Epithelial cell of esophagus (primary cell): Measurements from ENCODE around the gene AKAIN1.

Source experiments
- DNase-seq: peaks from one replicate; pipeline ENCODE4 v3.0.0; 2010; ENCODE audit warnings: low read depth
- H3K4me3 ChIP-seq: 2 replicates; pipeline ENCODE4 v1.5.1; 2011; ENCODE audit warnings: mild to moderate bottlenecking, low read length, control low read depth
- CTCF ChIP-seq: IDR thresholded peaks from 2 replicates; pipeline ENCODE4 v1.5.1; 2011; ENCODE audit warnings: low read depth, mild to moderate bottlenecking, low read length, control low read depth, inconsistent platforms; ENCODE audit not compliant: insufficient read depth; ENCODE audit errors: missing control alignments

The AKAIN1 gene

GRCh38 chr18:5180254-5180653 is 16.8 kb downstream of the AKAIN1 start:
- no peak overlapping the region for H3K4me3 ChIP-seq
- TF ChIP-seq CTCF, result no peak
- no peak for DNase-seq

GRCh38 chr18:5178519-5178918 is 18.5 kb downstream of the AKAIN1 start:
- no peak for TF ChIP-seq CTCF
- DNase-seq, result no peak
- H3K4me3 ChIP-seq, result no peak overlapping the region

- no peak overlapping the region for H3K4me3 ChIP-seq
- no peak for DNase-seq
- TF ChIP-seq CTCF, result no peak
Observed at GRCh38 chr18:5175378-5175777, 21.7 kb downstream of the AKAIN1 start.

GRCh38 chr18:5173646-5174045 is 23.4 kb downstream of the AKAIN1 start:
- TF ChIP-seq CTCF, result no peak
- no peak overlapping the region for H3K4me3 ChIP-seq
- DNase-seq, result no peak

GRCh38 chr18:5173236-5173635 is 23.8 kb downstream of the AKAIN1 start:
- DNase-seq, result no peak
- no peak for TF ChIP-seq CTCF
- H3K4me3 ChIP-seq, result no peak overlapping the region

GRCh38 chr18:5167831-5168230 is 29.2 kb downstream of the AKAIN1 start:
- TF ChIP-seq CTCF, result no peak
- H3K4me3 ChIP-seq, result no peak overlapping the region
- DNase-seq, result no peak

- no peak for TF ChIP-seq CTCF
- H3K4me3 ChIP-seq, result no peak overlapping the region
- no peak for DNase-seq
Observed at GRCh38 chr18:5166606-5167280, 30.3 kb downstream of the AKAIN1 start.
